ENCODE data around the gene PNO1. TPM values are rescaled to one million over a fixed set of nuclear protein-coding genes. Genes with fewer than 3 reads are reported as not detected.
"Not testable (repeated sequence)": the region's sequence is repeated elsewhere in the genome, so short reads cannot be mapped to it uniquely, and the experiment has no call there.

Gene PNO1
- 10 to 100 TPM; 10.9 to 12.0 TPM for total RNA-seq

DNA sequence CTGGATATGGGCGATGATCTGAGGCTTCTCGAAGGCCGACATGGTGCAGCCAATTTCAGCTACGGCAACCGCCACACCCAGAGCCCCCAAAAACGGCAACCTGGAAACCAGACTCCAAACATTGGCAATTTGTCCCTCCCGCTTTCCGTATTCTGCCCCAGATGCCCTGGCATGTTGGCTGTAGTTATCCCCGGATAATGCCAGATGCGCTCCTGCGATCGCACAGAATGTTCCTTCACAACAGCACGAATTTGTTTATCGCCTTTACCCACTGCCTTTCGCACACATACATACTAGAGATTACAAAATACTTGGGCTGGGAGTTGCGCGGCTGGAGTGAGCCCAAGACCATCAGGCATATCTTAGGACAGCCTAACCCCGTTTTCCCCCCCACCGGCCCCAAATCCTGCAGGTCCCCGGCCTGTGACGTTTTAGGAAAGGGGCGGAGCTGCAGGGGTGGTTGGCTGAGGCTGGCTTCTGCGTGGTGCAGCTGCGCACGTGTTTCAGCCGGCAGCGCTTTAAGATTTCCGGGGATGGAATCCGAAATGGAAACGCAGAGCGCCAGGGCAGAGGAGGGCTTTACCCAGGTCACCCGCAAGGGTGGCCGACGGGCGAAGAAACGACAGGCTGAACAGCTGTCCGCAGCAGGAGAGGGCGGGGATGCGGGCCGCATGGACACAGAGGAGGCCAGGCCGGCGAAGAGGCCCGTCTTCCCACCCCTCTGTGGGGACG, at the start of gene PNO1:
TSS of gene PNO1 (plus strand) at position 487 of the 732 bp plus-strand sequence. CDS start at position 534, 47 bp downstream.
- peaks cover 44% of the 10 kb centered on the region for H3K4me1 Mint-ChIP-seq
- ChIA-PET CTCF (interaction anchor here (0.6 to 2.2 kb wide), 8 partner anchors 9 to 125 kb away, joined by 3 to 9 read pairs (median 3); no protein-coding TSS in a partner anchor), POLR2A (interaction anchor here (0.6 to 0.7 kb wide), 2 partner anchors 32 to 65 kb away, joined by 3 read pairs; no protein-coding TSS in a partner anchor)
- H3K27ac Mint-ChIP-seq: peak within 1 kb of the TSS; percentile 100
- no peaks in the 10 kb centered on the region for H3K27me3 Mint-ChIP-seq
- peak; percentile 97 for DNase-seq
- no peaks in the 10 kb centered on the region for H3K9me3 Mint-ChIP-seq
- peak within 1 kb of the TSS; percentile 94 for H3K4me3 Mint-ChIP-seq
- H3K36me3 Mint-ChIP-seq (ENCODE audit: low read depth): peaks cover 22% of the 10 kb centered on the region

DNA sequence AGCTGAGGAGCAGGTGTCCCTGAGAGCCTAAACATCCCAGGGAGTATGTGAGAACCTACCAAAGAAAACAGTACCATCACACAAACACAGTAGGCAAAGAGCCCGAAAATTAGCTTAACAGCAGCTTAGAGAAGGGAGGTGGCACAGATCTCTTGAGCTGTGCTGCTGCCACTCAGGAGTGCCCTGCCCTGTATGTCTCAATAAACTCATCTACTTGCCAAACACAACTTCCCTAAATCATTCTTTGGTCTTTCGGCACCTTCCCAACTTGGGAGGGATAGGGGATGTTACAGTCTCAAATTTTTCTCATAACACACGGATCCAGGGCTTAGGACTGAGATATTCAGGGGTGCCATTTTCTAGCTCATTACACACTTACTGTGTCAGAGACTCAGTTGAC, 49.6 kb upstream of the PNO1 start:
- peaks cover 5% of the 10 kb centered on the region for H3K36me3 Mint-ChIP-seq (ENCODE audit: low read depth)
- H3K27ac Mint-ChIP-seq: no peak overlapping the region
- H3K27me3 Mint-ChIP-seq: no peaks in the 10 kb centered on the region
- H3K4me1 Mint-ChIP-seq: no peaks in the 10 kb centered on the region
- H3K9me3 Mint-ChIP-seq: peaks cover 15% of the 10 kb centered on the region
- no peak overlapping the region for H3K4me3 Mint-ChIP-seq
- ChIA-PET CTCF (interaction anchor here (1.3 kb wide), 1 partner anchor 15 kb away, joined by 5 read pairs; no protein-coding TSS in a partner anchor), POLR2A (no interaction called here)
- no peak for DNase-seq

DNA sequence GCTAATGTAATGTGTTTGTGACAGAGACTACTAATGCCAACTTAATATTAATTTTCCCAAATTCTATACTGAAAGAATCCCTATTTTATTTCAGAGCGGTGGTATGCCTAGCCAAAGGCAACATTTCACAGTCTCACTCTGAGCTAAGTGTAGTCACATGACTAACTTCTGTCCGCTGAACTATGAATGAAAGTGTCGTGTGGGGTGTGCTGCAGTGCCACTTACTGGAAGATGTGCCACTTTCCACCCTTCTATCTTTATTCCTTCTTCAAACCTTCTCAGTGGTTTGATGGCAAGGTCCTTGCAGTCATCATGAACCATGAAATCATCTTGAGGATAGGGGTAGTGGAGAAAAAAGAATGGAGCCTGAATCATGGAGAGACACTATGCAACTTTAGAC, 47.6 kb upstream of the PNO1 start:
- DNase-seq: no peak
- Mint-ChIP-seq H3K27ac (no peak overlapping the region), H3K4me3 (no peak overlapping the region), H3K9me3 (peaks cover 12% of the 10 kb centered on the region), H3K4me1 (no peaks in the 10 kb centered on the region), H3K27me3 (no peaks in the 10 kb centered on the region), H3K36me3 (ENCODE audit: low read depth) (peaks cover 5% of the 10 kb centered on the region)
- ChIA-PET POLR2A (no interaction called here), CTCF (no interaction called here)

DNA sequence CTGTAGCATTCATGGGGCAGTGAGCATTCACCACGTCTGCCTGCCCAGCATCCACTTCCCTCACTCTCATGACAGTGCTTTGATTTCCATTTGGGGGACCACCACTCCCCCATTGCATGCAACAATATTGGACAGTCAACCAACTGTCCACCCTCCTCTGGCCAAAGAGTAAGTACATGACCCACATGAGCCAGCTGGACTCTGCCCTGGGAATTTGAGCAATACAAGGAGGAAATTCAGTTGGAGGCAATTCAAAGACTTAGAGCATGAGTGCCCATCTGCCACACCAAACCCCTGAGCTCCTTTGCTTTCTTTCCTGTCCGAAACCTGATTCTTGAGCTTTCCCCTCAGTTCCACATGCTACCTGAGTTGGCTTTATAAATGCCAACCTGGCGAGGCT, 41.7 kb upstream of the PNO1 start:
- no peak overlapping the region for H3K4me3 Mint-ChIP-seq
- H3K27ac Mint-ChIP-seq: no peak overlapping the region
- no peaks in the 10 kb centered on the region for H3K27me3 Mint-ChIP-seq
- H3K9me3 Mint-ChIP-seq: no peaks in the 10 kb centered on the region
- CTCF ChIA-PET: interaction anchor here (1.1 kb wide), 1 partner anchor 167 kb away, joined by 3 read pairs; no protein-coding TSS in a partner anchor
- POLR2A ChIA-PET: no interaction called here
- DNase-seq: no peak
- no peaks in the 10 kb centered on the region for H3K36me3 Mint-ChIP-seq (ENCODE audit: low read depth)
- no peaks in the 10 kb centered on the region for H3K4me1 Mint-ChIP-seq

DNA sequence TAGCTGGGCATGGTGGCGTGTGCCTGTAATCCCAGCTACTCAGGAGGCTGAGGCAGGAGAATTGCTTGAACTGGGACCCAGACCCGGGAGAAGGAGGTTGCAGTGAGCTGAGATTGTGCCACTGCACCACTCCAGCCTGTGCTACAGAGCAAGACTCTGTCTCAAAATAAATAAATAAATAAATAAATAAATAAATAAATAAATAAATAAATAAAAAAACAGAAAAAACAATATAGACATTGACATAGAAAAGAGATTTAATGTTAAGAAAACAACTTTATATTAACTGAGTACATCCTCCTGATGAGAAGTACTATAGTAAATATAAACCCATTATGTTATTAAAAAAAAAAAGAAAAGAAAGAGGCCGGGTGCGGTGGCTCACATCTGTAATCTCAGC, 39.8 kb upstream of the PNO1 start:
- H3K27me3 Mint-ChIP-seq; H3K9me3 Mint-ChIP-seq; H3K27ac Mint-ChIP-seq; H3K36me3 Mint-ChIP-seq (ENCODE audit: low read depth); H3K4me1 Mint-ChIP-seq; DNase-seq; POLR2A ChIA-PET; CTCF ChIA-PET; H3K4me3 Mint-ChIP-seq: not testable (repeated sequence)

DNA sequence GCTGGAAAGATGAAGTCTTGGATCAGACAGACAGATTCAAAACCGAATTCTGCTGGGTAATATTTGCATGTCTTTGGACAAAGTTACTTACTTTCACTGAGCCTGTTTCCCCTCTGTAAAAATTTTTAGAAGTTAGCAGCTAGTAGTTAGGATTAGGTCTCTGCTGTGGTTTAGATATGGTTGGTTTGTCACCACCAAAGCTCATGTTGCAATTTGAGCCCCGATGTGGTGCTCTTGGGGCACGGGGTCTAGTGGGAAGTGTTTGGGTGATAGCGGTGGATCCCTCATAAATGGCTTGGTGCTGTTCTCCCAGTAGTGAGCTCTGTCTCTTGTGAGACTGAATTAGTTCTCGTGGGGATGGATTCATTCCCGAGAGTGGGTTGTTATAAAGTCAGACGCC, 38.9 kb upstream of the PNO1 start:
- no peaks in the 10 kb centered on the region for H3K27me3 Mint-ChIP-seq
- H3K4me3 Mint-ChIP-seq: no peak overlapping the region
- no peak overlapping the region for H3K27ac Mint-ChIP-seq
- peaks cover 4% of the 10 kb centered on the region for H3K4me1 Mint-ChIP-seq
- POLR2A ChIA-PET: no interaction called here
- no peaks in the 10 kb centered on the region for H3K9me3 Mint-ChIP-seq
- H3K36me3 Mint-ChIP-seq (ENCODE audit: low read depth): no peaks in the 10 kb centered on the region
- no peak for DNase-seq
- CTCF ChIA-PET: no interaction called here

DNA sequence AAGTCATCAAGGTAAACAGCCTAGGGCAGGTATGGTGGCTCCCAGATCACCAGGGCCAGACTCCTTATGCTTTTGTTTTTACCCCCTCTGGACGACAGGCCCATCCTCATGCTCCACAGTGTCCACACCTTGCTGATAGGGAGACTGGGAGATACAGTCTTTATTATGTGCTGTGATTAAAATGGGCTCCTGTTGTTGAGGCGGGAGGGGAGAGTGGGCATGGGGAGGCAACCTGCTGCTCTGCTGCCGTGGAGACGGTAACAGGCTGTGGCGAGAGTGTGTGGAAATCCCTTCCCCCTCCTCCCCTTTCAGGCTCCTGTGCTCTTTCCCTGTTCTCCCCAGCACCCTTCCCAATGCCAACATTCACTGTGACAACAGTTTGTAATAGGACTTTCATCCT, 38.2 kb upstream of the PNO1 start:
- Mint-ChIP-seq H3K27me3 (no peaks in the 10 kb centered on the region), H3K27ac (no peak overlapping the region), H3K4me1 (peaks cover 4% of the 10 kb centered on the region), H3K9me3 (no peaks in the 10 kb centered on the region), H3K36me3 (ENCODE audit: low read depth) (no peaks in the 10 kb centered on the region), H3K4me3 (no peak overlapping the region)
- ChIA-PET CTCF (no interaction called here), POLR2A (no interaction called here)
- no peak for DNase-seq

DNA sequence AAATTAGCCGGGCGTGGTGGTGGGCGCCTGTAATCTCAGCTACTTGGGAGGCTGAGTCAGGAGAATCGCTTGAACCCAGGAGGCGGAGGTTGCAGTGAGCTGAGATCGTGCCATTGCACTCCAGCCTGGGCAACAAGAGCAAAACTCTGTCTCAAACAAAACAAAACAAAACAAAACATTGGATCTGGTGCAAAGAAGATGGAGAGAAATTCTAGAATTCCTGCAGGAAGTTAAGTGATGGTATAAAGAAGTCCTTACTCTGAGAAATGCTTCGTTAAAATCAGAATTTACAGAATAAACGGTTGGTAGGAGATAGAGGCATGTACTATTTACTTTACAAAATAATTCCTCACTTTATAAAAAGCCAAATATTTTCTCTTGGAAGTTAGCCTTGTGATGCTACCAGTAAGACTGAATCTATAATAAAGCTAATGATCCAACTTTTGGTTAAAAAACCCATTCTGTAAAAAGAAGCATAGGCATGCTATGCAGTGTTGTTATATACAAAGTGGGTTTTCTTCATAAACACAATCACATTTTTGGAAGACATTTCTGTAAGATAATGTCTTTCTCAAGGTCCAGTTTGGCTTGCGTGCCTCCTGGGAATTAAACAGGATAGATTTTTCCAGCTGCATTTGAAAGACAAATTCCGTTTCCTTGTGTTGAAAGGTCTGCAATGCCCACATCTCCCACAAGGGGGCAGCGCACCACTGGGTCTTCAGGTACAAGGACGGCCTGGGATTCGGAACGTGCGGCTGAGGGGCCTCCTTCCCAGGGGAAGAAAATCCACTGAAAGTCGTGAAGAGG, 35.6 kb upstream of the PNO1 start:
- no peaks in the 10 kb centered on the region for H3K36me3 Mint-ChIP-seq (ENCODE audit: low read depth)
- no peak overlapping the region for H3K27ac Mint-ChIP-seq
- no peaks in the 10 kb centered on the region for H3K27me3 Mint-ChIP-seq
- ChIA-PET POLR2A (interaction anchor here (0.5 kb wide), 1 partner anchor 1858 kb away, joined by 4 read pairs; no protein-coding TSS in a partner anchor), CTCF (interaction anchor here (0.5 to 2.4 kb wide), 9 partner anchors 9 to 320 kb away, joined by 3 to 7 read pairs (median 4); no protein-coding TSS in a partner anchor)
- no peak overlapping the region for H3K4me3 Mint-ChIP-seq
- peaks cover 4% of the 10 kb centered on the region for H3K4me1 Mint-ChIP-seq
- peak; percentile 77 for DNase-seq
- no peaks in the 10 kb centered on the region for H3K9me3 Mint-ChIP-seq

DNA sequence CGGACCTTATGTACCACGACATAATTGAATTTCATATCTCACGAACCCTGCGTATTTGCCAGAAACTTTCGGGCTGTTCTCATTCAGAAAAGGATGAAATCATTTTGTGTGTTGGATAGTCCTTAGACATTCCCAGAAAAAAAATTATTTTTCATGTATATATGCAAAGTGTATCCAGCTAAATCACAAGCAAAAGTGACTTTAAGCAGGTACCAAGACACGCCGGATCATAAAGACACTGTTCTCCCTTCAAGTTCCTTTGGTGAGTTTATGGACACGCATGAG, 35.1 kb upstream of the PNO1 start:
- no peaks in the 10 kb centered on the region for H3K27me3 Mint-ChIP-seq
- H3K4me1 Mint-ChIP-seq: peaks cover 4% of the 10 kb centered on the region

DNA sequence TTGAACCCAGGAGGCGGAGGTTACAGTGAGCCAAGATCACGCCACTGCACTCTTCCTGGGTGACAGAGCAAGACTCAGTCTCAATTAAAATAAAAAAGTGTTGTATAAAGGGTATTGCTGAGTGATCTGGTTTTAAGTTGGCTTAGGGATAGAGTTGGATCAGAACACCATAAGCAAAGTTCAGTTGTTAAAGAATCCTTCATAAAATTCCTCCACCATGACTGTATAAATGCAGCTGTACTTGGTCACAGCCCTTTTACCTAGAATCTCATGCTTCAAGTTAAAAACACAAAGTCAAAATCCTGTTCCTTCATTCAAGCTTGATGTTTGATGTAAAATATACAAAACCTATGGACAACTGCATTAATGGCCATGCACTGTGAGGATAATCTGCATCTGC, 33.4 kb upstream of the PNO1 start:
- no peak for DNase-seq
- H3K4me3 Mint-ChIP-seq: no peak overlapping the region
- peaks cover 4% of the 10 kb centered on the region for H3K4me1 Mint-ChIP-seq
- H3K9me3 Mint-ChIP-seq: no peaks in the 10 kb centered on the region
- CTCF ChIA-PET: interaction anchor here (1.9 to 2.4 kb wide), 2 partner anchors 35 to 317 kb away, joined by 4 to 7 read pairs; no protein-coding TSS in a partner anchor
- H3K27ac Mint-ChIP-seq: no peak overlapping the region
- no peaks in the 10 kb centered on the region for H3K36me3 Mint-ChIP-seq (ENCODE audit: low read depth)
- POLR2A ChIA-PET: no interaction called here
- no peaks in the 10 kb centered on the region for H3K27me3 Mint-ChIP-seq

More for the DNA sequence above, 35.1 kb upstream of the PNO1 start:
- H3K9me3 Mint-ChIP-seq: no peaks in the 10 kb centered on the region
- H3K27ac Mint-ChIP-seq: no peak overlapping the region
- DNase-seq: no peak
- ChIA-PET CTCF (interaction anchor here (1.1 to 2.4 kb wide), 8 partner anchors 8 to 319 kb away, joined by 3 to 7 read pairs (median 4); no protein-coding TSS in a partner anchor), POLR2A (interaction anchor here (0.5 kb wide), 1 partner anchor 1859 kb away, joined by 4 read pairs; no protein-coding TSS in a partner anchor)
- H3K4me3 Mint-ChIP-seq: no peak overlapping the region
- H3K36me3 Mint-ChIP-seq (ENCODE audit: low read depth): no peaks in the 10 kb centered on the region

DNA sequence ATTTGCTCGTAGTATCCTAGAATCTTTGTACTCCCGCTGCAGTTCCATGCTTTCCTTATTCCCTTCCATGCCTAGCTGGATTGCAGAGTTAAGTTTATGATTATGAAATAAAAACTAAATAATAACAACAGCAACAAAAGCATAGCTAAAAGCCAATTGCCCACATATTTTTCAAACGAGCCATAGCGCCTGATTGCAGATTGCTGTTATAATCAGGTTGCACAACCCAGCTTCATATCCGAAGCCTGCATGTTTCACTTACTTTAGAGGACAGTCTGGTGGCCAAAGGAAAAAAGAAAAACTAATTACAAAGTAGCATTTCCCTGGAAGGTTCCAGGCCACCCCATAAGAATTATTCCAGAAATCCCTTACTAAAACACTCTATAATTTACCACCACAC, 31.9 kb upstream of the PNO1 start:
- no peak for DNase-seq
- no peaks in the 10 kb centered on the region for H3K27me3 Mint-ChIP-seq
- H3K4me3 Mint-ChIP-seq: no peak overlapping the region
- ChIA-PET CTCF (no interaction called here), POLR2A (no interaction called here)
- H3K36me3 Mint-ChIP-seq (ENCODE audit: low read depth): no peaks in the 10 kb centered on the region
- H3K27ac Mint-ChIP-seq: no peak overlapping the region
- H3K4me1 Mint-ChIP-seq: peaks cover 4% of the 10 kb centered on the region
- no peaks in the 10 kb centered on the region for H3K9me3 Mint-ChIP-seq

DNA sequence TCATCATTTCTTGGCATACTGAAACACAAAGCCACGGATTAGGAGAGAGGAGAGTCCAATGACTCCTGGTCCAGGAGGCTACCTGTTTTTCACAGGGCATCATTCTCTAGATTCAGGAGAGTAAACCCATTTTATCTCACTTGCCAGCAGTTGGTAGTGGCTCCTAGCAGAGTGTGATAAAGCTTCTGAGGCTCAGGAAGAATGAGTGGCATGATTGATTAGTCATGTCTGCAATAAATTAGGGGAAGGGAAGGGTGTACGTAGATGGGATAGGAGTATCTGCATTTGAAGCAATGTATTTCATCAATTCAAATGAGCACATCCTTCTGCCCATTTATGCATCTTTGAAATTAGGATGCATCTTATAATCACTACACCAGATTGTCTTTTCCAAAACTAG, 31.1 kb upstream of the PNO1 start:
- ChIA-PET CTCF (no interaction called here), POLR2A (no interaction called here)
- Mint-ChIP-seq H3K27me3 (no peaks in the 10 kb centered on the region), H3K36me3 (ENCODE audit: low read depth) (no peaks in the 10 kb centered on the region), H3K4me1 (peaks cover 4% of the 10 kb centered on the region), H3K27ac (no peak overlapping the region), H3K4me3 (no peak overlapping the region), H3K9me3 (no peaks in the 10 kb centered on the region)
- DNase-seq: no peak
